ENCODE measurements around the gene C1RL.

GRCh38 chr12:7134396-7135166 is 25.6 kb upstream of the C1RL start:
- TF ChIP-seq, protein P1, sequence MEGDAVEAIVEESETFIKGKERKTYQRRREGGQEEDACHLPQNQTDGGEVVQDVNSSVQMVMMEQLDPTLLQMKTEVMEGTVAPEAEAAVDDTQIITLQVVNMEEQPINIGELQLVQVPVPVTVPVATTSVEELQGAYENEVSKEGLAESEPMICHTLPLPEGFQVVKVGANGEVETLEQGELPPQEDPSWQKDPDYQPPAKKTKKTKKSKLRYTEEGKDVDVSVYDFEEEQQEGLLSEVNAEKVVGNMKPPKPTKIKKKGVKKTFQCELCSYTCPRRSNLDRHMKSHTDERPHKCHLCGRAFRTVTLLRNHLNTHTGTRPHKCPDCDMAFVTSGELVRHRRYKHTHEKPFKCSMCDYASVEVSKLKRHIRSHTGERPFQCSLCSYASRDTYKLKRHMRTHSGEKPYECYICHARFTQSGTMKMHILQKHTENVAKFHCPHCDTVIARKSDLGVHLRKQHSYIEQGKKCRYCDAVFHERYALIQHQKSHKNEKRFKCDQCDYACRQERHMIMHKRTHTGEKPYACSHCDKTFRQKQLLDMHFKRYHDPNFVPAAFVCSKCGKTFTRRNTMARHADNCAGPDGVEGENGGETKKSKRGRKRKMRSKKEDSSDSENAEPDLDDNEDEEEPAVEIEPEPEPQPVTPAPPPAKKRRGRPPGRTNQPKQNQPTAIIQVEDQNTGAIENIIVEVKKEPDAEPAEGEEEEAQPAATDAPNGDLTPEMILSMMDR (IDR thresholded peaks at IDR 0.05) = no peak
- TF ChIP-seq POLR2A (IDR thresholded peaks at IDR 0.05) = no peak
- no peak for TF ChIP-seq POLR2AphosphoS5 (IDR thresholded peaks at IDR 0.05)
